Parathyroid adenoma (tissue), 2 donors: ENCODE measurements around the gene PDPK1.
"Not testable (repeated sequence)": the region's sequence is repeated elsewhere in the genome, so short reads cannot be mapped to it uniquely, and the experiment has no call there.

ENCODE experiments used
- H2AFZ ChIP-seq: fragments of 300-600 bp; sonication (generic); one replicate; pipeline ENCODE4 v1.7.0; 2017; ENCODE audit warnings: antibody characterized with exemption, mild to moderate bottlenecking
- H3K27ac ChIP-seq: fragments of 300-600 bp; sonication (generic); one replicate; pipeline ENCODE4 v1.7.0; 2017
- H3K27me3 ChIP-seq: fragments of 300-600 bp; sonication (generic); one replicate; pipeline ENCODE4 v1.7.0; 2017; ENCODE audit warnings: low read length; ENCODE audit not compliant: control insufficient read depth, insufficient read depth
- H3K36me3 ChIP-seq: fragments of 300-600 bp; sonication (generic); one replicate; pipeline ENCODE4 v1.7.0; 2017; ENCODE audit warnings: low read length; ENCODE audit not compliant: control insufficient read depth, insufficient read depth
- H3K4me1 ChIP-seq: fragments of 300-600 bp; sonication (generic); one replicate; pipeline ENCODE4 v1.7.0; 2017; ENCODE audit warnings: control low read depth
- H3K4me2 ChIP-seq: fragments of 300-600 bp; sonication (generic); one replicate; pipeline ENCODE4 v1.7.0; 2017; ENCODE audit warnings: low read length
- H3K4me3 ChIP-seq: fragments of 300-600 bp; sonication (generic); one replicate; pipeline ENCODE4 v1.7.0; 2017; ENCODE audit warnings: low read depth, low read length
- H3K79me2 ChIP-seq: fragments of 300-600 bp; sonication (generic); one replicate; pipeline ENCODE4 v1.7.0; 2017; ENCODE audit warnings: control low read depth
- H3K9ac ChIP-seq: fragments of 300-600 bp; sonication (generic); one replicate; pipeline ENCODE4 v1.7.0; 2017; ENCODE audit warnings: mild to moderate bottlenecking
- H3K9me3 ChIP-seq: fragments of 300-600 bp; sonication (generic); one replicate; pipeline ENCODE4 v1.7.0; 2017; ENCODE audit warnings: low read length; ENCODE audit not compliant: control insufficient read depth
- TF ChIP-seq, protein P1 (sequence below): fragments of 300-600 bp; sonication (generic); IDR thresholded peaks from one replicate; pipeline ENCODE4 v1.7.0; 2017; ENCODE audit warnings: antibody characterized with exemption, mild to moderate bottlenecking
- donor health status: primary hyperparathyroidism.

The PDPK1 gene

DNA sequence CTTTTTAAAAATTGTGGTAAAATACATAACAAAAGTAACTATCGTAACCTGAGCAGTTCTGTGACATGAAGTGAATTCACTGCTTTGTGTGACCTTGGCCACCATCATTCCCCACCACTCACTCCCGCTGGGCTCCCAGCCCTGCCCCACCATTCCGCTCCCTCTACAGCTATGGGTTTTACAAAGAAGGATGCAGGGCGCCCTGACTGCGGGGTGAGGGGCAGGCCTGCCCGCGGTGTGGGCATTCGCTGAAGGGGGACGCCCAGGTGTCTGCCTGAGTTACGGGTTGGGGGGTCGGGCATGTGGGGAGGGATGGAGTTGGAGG, 6.5 kb upstream of the PDPK1 start, which contains the start of gene CEMP1:
Gene CEMP1, minus strand, starts transcription at position 38 of the 325 bp plus-strand sequence. CDS start 335 bp downstream, outside the sequence.
- TF ChIP-seq, protein P1, sequence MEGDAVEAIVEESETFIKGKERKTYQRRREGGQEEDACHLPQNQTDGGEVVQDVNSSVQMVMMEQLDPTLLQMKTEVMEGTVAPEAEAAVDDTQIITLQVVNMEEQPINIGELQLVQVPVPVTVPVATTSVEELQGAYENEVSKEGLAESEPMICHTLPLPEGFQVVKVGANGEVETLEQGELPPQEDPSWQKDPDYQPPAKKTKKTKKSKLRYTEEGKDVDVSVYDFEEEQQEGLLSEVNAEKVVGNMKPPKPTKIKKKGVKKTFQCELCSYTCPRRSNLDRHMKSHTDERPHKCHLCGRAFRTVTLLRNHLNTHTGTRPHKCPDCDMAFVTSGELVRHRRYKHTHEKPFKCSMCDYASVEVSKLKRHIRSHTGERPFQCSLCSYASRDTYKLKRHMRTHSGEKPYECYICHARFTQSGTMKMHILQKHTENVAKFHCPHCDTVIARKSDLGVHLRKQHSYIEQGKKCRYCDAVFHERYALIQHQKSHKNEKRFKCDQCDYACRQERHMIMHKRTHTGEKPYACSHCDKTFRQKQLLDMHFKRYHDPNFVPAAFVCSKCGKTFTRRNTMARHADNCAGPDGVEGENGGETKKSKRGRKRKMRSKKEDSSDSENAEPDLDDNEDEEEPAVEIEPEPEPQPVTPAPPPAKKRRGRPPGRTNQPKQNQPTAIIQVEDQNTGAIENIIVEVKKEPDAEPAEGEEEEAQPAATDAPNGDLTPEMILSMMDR, result no peak
- Histone ChIP-seq H3K27ac (peak within 1 kb of the TSS; percentile 64), H3K4me3 (peak within 1 kb of the TSS; percentile 77), H3K27me3 (no peaks in the 10 kb centered on the region), H3K79me2 (no peaks in the 10 kb centered on the region), H3K9me3 (no peaks in the 10 kb centered on the region), H3K36me3 (no peaks in the 10 kb centered on the region), H3K4me2 (peak within 1 kb of the TSS; percentile 100), H3K9ac (no peak within 1 kb of the TSS), H2AFZ (peak within 1 kb of the TSS; percentile 90), H3K4me1 (peaks cover 3% of the 10 kb centered on the region)

DNA sequence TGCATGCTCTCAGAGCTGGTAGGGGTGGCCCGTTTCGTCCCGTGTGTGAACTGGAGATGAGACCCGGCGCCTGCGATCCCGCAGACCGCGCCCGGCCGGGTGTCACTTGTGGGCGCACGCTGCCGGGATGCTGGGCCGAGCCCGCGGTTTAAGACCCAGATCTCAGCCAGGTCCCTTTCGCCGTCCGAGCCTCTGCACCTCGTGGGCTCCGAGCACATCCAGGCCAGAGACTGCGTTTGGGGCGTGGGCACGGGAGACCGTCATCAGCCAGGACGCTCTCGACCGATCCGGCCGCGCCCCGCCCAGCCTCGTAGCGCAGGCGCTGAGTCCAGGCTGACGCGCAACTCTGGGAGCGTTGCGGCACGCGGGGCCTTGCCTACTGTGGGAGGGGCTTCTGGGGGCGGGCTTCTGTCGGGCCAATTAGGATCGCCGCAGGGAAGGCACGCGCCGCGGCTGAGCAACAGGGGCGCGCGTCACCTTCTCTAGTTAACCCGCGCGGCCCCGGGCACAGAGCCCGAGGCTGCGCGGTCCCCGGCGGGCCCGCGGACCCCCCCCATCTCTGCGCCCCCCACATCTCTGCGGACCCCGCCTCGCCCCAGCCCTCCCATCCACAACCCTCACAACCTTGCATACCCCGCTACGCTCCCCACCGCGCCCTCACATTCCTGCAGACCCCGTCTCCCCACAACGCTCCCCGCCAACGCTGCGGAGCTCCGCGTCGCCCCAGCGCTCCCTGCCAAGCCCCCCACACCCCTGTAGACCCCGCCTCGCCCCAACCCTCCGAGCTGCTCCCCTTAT, 5.9 kb upstream of the PDPK1 start:
- peak overlapping the region; percentile 77 for H3K4me3 ChIP-seq
- no peaks in the 10 kb centered on the region for H3K27me3 ChIP-seq
- peak overlapping the region; percentile 64 for H3K27ac ChIP-seq
- TF ChIP-seq, protein P1, result no peak
- H2AFZ ChIP-seq, result peak overlapping the region; percentile 90
- no peaks in the 10 kb centered on the region for H3K9me3 ChIP-seq
- H3K4me1 ChIP-seq, result peaks cover 3% of the 10 kb centered on the region
- H3K9ac ChIP-seq, result no peak overlapping the region
- peak overlapping the region; percentile 100 for H3K4me2 ChIP-seq
- H3K79me2 ChIP-seq, result no peaks in the 10 kb centered on the region
- no peaks in the 10 kb centered on the region for H3K36me3 ChIP-seq

DNA sequence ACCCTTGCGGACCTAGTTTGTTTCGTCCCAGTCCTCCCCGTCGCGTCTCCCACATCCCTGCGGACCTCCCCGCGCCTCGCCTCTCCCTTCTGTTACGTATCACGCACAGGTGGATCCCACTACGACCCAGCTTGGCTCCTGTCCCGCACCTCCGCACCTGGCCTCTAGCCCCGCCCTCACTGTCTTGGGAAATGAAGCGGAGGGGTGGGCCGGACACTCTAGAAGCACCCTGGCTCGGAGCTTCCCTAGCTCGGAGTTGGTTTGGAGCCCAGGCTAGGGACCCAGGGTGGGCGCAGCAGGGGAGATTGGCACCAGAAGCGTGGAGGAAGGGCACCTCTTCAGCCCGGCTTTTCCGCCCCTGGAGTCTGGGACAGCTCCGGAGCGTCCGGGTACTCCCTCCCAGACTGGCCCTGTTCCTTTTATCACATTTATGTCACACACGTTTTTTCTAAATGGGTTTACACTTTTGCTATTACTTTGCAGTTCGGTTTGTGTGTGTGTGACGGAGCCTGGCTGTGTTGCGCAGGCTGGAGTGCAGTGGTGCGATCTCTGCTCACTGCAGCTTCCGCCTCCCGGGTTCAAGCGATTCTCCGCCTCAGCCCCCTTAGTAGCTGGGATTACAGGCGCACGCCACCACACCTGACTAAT, 5.2 kb upstream of the PDPK1 start:
- H3K9ac ChIP-seq, result no peak overlapping the region
- no peaks in the 10 kb centered on the region for H3K9me3 ChIP-seq
- no peaks in the 10 kb centered on the region for H3K27me3 ChIP-seq
- H3K36me3 ChIP-seq, result no peaks in the 10 kb centered on the region
- H3K4me1 ChIP-seq, result peaks cover 3% of the 10 kb centered on the region
- H2AFZ ChIP-seq, result peak overlapping the region; percentile 90
- peak overlapping the region; percentile 77 for H3K4me3 ChIP-seq
- peak overlapping the region; percentile 100 for H3K4me2 ChIP-seq
- no peaks in the 10 kb centered on the region for H3K79me2 ChIP-seq
- peak overlapping the region; percentile 64 for H3K27ac ChIP-seq
- TF ChIP-seq, protein P1, result no peak

DNA sequence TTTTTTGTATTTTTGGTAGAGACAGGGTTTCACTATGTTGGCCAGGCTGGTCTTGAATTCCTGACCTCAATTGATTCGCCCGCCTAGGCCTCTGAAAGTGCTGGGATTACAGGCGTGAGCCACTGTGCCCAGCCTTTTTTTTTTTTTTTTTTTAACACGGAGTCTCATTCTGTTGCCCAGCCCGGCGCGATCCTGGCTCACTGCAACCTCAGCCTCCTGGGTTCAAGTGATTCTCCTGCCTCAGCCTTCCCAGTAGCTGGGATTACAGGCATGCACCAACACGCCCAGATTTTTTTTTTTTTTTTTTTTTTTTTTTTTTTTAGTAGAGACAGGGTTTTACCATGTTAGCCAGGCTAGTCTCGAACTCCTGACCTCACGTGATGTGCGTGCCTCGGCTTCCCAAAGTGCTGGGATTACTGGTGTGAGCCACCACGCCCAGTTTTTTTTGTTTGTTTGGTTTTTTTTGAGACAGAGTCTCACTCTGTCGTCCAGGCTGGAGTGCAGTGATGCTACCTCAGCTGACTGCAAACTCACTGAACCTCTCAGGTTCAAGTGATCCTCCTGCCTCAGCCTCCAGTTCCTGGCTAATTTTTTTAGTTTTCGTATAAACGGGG, 4.6 kb upstream of the PDPK1 start:
- H3K4me3 ChIP-seq, result peak overlapping the region; percentile 77
- H3K79me2 ChIP-seq, H3K36me3 ChIP-seq, H3K27me3 ChIP-seq, H3K9ac ChIP-seq, H3K4me1 ChIP-seq, H3K9me3 ChIP-seq: not testable (repeated sequence)
- peak overlapping the region; percentile 90 for H2AFZ ChIP-seq
- H3K27ac ChIP-seq, result peak overlapping the region; percentile 64
- peak overlapping the region; percentile 100 for H3K4me2 ChIP-seq

DNA sequence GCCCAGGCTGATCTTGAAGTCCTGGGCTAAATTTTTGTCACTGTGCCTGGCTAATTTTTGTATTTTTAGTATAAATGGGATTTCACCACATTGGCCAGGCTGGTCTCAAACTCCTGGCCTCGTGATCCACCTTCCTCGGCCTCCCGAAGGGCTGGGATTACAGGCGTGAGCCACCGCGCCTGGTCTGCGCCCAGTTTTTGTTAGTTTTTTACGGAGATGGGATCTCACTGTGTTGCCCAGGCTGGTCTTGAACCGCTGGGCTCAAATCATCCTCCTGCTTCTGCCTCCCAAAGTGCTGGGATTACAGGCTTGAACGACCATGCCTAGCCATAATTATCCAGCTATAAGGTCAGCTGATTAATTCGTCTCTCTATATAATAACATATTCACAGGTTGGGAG, 3.9 kb upstream of the PDPK1 start:
- peaks cover 5% of the 10 kb centered on the region for H3K4me1 ChIP-seq
- H3K4me3 ChIP-seq, result no peak overlapping the region
- TF ChIP-seq, protein P1, result no peak
- no peak overlapping the region for H3K9ac ChIP-seq
- H3K27ac ChIP-seq, result no peak overlapping the region
- no peak overlapping the region for H3K4me2 ChIP-seq
- no peaks in the 10 kb centered on the region for H3K27me3 ChIP-seq
- no peaks in the 10 kb centered on the region for H3K9me3 ChIP-seq
- no peaks in the 10 kb centered on the region for H3K36me3 ChIP-seq
- peaks cover 4% of the 10 kb centered on the region for H3K79me2 ChIP-seq
- H2AFZ ChIP-seq, result no peak overlapping the region

DNA sequence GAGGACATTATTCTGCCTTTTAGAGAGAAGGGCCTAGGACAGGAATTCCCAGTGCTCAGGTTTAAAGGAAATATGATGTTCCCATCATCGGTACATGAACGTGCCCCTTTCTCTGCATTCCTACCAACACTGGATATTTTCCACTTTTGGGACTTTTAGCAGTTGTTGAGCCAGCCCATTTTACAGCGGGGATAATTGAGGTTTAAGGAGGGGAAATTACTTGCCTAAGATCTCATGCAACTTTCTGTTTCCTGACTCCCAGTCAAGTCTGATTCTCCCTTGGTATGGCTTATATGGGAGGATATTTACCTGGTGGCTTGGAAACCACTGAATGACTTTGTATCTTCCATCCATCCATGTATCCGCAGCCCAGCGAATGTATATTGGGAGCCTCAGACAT, 3.5 kb upstream of the PDPK1 start:
- H3K36me3 ChIP-seq, H2AFZ ChIP-seq, H3K27me3 ChIP-seq, H3K4me3 ChIP-seq, H3K4me2 ChIP-seq, H3K27ac ChIP-seq, H3K9ac ChIP-seq, H3K79me2 ChIP-seq, H3K9me3 ChIP-seq, H3K4me1 ChIP-seq: not testable (repeated sequence)
